WTC11 (cell line): ENCODE results near the gene GIPC3.

Experiments
- CREB1 ChIP-seq: sonication (generic); formaldehyde crosslinking; IDR thresholded peaks from 2 replicates; pipeline ENCODE4 v1.8.0; 2023; ENCODE audit warnings: mild to moderate bottlenecking, missing genetic modification reagents
- ELF4 ChIP-seq: sonication (generic); formaldehyde crosslinking; IDR thresholded peaks from 2 replicates; pipeline ENCODE4 v1.8.1; 2022; ENCODE audit warnings: low read depth, mild to moderate bottlenecking, moderate library complexity, missing genetic modification reagents
- IRF2 ChIP-seq: sonication (generic); formaldehyde crosslinking; IDR thresholded peaks from 2 replicates; pipeline ENCODE4 v1.8.0; 2022; ENCODE audit warnings: low read depth, missing genetic modification reagents, borderline replicate concordance
- NFYB ChIP-seq: sonication (generic); formaldehyde crosslinking; conservative IDR thresholded peaks from 2 replicates; pipeline ENCODE4 v1.8.0; 2022; ENCODE audit warnings: low read depth, missing genetic modification reagents
- NR2C2 ChIP-seq: sonication (generic); formaldehyde crosslinking; IDR thresholded peaks from 2 replicates; pipeline ENCODE4 v1.8.0; 2022; ENCODE audit warnings: mild to moderate bottlenecking, missing genetic modification reagents
- USF2 ChIP-seq: sonication (generic); formaldehyde crosslinking; IDR thresholded peaks from 2 replicates; pipeline ENCODE4 v1.8.1; 2023; ENCODE audit warnings: mild to moderate bottlenecking, missing genetic modification reagents, moderate library complexity
- TF ChIP-seq, protein P1 (sequence below): fragments of 200-600 bp; IDR thresholded peaks from 2 replicates; pipeline ENCODE4 v1.8.0; 2022; ENCODE audit warnings: antibody characterized with exemption

- TF ChIP-seq ELF4 (CRISPR knock-in tag), result no peak
- TF ChIP-seq, protein P1, sequence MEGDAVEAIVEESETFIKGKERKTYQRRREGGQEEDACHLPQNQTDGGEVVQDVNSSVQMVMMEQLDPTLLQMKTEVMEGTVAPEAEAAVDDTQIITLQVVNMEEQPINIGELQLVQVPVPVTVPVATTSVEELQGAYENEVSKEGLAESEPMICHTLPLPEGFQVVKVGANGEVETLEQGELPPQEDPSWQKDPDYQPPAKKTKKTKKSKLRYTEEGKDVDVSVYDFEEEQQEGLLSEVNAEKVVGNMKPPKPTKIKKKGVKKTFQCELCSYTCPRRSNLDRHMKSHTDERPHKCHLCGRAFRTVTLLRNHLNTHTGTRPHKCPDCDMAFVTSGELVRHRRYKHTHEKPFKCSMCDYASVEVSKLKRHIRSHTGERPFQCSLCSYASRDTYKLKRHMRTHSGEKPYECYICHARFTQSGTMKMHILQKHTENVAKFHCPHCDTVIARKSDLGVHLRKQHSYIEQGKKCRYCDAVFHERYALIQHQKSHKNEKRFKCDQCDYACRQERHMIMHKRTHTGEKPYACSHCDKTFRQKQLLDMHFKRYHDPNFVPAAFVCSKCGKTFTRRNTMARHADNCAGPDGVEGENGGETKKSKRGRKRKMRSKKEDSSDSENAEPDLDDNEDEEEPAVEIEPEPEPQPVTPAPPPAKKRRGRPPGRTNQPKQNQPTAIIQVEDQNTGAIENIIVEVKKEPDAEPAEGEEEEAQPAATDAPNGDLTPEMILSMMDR, result no peak
- TF ChIP-seq USF2, result no peak
- no peak for TF ChIP-seq NFYB (CRISPR knock-in tag)
- no peak for TF ChIP-seq CREB1
- no peak for TF ChIP-seq NR2C2 (CRISPR knock-in tag)
- no peak for TF ChIP-seq IRF2 (CRISPR knock-in tag)
These were observed 35.0 kb downstream of the GIPC3 start for GRCh38 chr19:3620145-3620816.
